AG10803 (cell line): Measurements from ENCODE around the gene GIN1.
"Not testable (repeated sequence)": the region's sequence is repeated elsewhere in the genome, so short reads cannot be mapped to it uniquely, and the experiment has no call there.

Experiments
- DNase-seq: peaks from one replicate; pipeline ENCODE4 v3.0.0; 2010; ENCODE audit warnings: low read depth
- H3K4me3 ChIP-seq: 2 replicates; pipeline ENCODE4 v1.5.1; 2011; ENCODE audit warnings: mild to moderate bottlenecking, low read length, control low read depth
- TF ChIP-seq, protein P1 (sequence below): conservative IDR thresholded peaks from 2 replicates; pipeline ENCODE4 v1.5.1; 2011; ENCODE audit warnings: mild to moderate bottlenecking, low read length, control low read depth, inconsistent platforms

Gene GIN1

GRCh38 chr5:103093727-103094126 is 26.2 kb downstream of the GIN1 start:
- DNase-seq: no peak
- no peak overlapping the region for H3K4me3 ChIP-seq
- TF ChIP-seq, protein P1, sequence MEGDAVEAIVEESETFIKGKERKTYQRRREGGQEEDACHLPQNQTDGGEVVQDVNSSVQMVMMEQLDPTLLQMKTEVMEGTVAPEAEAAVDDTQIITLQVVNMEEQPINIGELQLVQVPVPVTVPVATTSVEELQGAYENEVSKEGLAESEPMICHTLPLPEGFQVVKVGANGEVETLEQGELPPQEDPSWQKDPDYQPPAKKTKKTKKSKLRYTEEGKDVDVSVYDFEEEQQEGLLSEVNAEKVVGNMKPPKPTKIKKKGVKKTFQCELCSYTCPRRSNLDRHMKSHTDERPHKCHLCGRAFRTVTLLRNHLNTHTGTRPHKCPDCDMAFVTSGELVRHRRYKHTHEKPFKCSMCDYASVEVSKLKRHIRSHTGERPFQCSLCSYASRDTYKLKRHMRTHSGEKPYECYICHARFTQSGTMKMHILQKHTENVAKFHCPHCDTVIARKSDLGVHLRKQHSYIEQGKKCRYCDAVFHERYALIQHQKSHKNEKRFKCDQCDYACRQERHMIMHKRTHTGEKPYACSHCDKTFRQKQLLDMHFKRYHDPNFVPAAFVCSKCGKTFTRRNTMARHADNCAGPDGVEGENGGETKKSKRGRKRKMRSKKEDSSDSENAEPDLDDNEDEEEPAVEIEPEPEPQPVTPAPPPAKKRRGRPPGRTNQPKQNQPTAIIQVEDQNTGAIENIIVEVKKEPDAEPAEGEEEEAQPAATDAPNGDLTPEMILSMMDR: no peak

DNA sequence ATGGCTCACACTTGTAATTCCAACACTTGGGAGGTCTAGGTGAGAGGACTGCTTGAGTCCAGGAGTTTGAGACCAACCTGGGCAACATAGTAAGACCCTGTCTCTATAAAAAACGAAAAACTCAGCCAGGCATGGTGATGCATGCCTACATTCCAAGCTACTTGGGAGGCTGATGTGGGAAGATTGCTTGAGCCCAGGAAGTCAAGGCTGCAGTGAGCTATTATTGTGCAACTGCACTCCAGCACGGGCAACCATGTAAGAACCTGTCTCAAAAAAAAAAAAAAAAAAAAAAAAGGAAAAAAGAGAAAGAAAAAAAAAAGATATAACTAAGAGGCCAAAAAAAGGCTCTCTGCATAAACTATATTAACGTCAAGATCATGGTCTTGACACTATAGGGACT is 27.3 kb downstream of the GIN1 start:
- TF ChIP-seq, protein P1: no peak
- H3K4me3 ChIP-seq: no peak overlapping the region
- DNase-seq: no peak

DNA sequence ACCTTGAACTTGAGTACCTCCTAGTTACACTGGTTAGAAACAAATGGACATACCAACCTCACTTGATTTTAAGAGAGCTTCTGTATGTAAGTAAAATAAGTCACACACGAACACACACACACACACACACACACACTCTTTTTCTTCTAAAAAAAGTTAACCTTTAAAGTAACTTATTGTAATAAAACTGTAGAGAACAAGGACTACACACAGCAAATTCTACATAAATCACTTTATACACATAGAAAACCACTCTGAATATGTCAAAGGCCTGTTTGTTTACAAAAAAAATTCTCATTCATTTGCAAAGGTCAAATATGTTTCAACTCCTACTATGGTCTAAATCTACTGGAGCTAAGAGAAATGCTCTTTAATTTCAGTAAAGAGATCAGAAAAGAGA is 29.1 kb downstream of the GIN1 start:
- TF ChIP-seq, protein P1: no peak
- DNase-seq: no peak
- H3K4me3 ChIP-seq: no peak overlapping the region

DNA sequence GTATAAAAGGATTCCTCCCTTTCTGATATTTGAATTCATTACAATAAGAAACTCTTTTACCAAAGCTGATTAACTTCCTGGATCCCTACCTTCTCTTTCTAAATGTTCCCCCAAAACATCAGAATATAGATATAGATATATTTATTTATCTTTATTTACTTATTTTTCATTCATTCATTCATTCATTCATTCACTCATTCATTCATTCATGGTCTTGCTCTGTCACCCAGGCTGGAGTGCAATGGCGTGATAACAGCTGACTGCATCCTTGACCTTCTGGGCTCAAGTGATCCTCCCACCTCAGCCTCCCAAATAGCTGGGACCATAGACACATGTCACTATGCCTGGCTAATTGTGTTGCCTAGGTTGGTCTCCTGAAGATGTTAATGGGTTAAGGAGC is 30.7 kb downstream of the GIN1 start:
- TF ChIP-seq, protein P1: no peak
- no peak overlapping the region for H3K4me3 ChIP-seq

DNA sequence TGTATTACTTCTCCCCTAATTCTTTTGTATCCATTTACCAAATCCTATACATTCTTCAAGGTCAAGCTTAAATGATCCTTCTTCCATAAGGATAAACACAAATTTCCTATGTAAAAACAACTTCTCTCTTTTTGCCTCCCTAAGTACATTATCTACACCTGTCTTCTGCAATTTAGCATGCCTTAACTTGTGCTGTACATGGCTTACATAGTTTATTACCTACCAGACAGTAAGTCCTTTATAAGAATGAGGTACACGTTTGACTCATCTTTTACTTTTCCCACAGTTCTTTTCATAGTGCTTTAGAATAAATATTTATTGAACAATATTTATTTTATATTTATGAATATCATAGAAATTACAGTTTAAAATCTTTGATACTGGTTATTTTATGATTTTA is 33.4 kb downstream of the GIN1 start:
- TF ChIP-seq, protein P1: no peak
- DNase-seq: no peak
- no peak overlapping the region for H3K4me3 ChIP-seq

More for the DNA sequence above, 30.7 kb downstream of the GIN1 start:
- DNase-seq: no peak

DNA sequence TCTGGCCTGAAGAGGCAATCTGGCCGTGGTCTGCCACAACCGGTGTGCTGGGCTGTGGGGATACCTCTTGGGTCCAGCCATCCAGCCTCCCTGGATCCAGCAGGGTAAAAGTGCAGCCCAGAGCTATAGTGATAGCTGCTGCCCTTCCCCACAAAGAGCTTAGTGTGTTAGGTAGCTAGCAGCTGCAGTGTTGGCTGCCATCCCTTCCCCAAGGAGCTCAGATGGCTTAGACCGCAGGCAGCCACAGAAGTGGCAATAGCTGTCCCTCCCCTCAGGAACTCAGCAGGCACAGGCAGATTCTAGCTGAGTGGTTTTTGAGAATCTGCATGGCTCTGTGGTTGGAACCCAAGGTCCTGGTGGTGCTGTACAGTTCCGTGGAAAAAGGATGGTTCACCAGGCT is 40.1 kb downstream of the GIN1 start:
- no peak for DNase-seq
- TF ChIP-seq, protein P1: no peak
- no peak overlapping the region for H3K4me3 ChIP-seq

DNA sequence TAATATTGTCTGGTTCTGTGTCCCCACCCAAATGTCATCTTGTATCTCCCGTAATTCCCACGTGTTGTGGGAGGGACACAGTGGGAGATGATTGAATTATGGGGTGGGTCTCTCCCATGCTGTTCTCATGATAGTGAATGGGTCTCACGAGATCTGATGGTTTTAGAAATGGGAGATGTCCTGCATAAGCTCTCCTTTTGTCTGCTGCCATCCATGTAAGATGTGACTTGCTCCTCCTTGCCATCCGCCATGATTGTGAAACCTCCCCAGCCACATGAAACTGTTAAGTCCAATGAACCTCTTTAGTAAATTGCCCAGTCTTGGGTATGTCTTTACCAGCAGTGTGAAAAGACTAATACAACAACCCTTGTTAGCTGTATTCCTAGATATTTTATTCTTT is 44.5 kb downstream of the GIN1 start:
- H3K4me3 ChIP-seq: no peak overlapping the region
- TF ChIP-seq, protein P1: no peak
- DNase-seq: no peak

GRCh38 chr5:103073500-103073899 is 46.4 kb downstream of the GIN1 start:
- DNase-seq, H3K4me3 ChIP-seq: not testable (repeated sequence)
